Erythroblast (primary cell): ENCODE measurements around the gene AHSA1.

Experiments used
- GATA1 ChIP-seq: IDR thresholded peaks from 2 replicates; pipeline ENCODE4 v1.6.1; 2011; ENCODE audit warnings: low read depth, mild to moderate bottlenecking, control low read depth, low read length, moderate library complexity
- POLR2A ChIP-seq: IDR thresholded peaks from 2 replicates; pipeline ENCODE4 v1.6.1; 2011; ENCODE audit warnings: mild to moderate bottlenecking, low read length

DNA sequence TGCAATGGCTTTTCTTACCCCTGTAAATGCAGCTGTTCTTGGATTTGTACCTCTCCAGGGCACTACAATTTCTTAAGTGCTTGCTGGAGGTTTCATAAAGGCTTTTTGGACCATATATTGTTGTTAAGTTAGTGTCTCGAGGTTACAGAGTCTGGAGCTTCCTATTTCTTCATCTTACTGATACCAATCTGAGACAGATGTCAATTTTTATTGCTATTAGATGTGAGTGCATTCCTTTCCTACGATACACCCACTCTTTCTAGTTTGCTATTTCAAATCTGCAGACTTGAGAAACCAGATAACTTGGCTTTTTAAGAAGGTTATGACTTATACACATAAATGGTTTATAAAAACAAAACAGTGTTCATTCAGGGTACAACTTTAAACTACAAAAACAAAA is 36.7 kb upstream of the AHSA1 start:
- TF ChIP-seq POLR2A (no peak), GATA1 (no peak)
